Spinal cord (tissue), 10 donors: ENCODE measurements around the gene ADAMTS15. TPM values are rescaled to one million over a fixed set of nuclear protein-coding genes. Genes with fewer than 3 reads are reported as not detected.

ENCODE experiments used
- DNase-seq, 6 donors: peaks; one replicate each; pipeline versions ENCODE4 v3.0.0 to v3.0.0-alpha.2; 2013 to 2015; ENCODE audit warnings: low spot score in 6 of 6, low read depth in 4 of 6
- H3K27ac ChIP-seq: one replicate; pipeline ENCODE4 v1.5.1; 2013; ENCODE audit warnings: low read depth, low read length, control low read depth
- H3K27me3 ChIP-seq: one replicate; pipeline ENCODE4 v1.6.1; 2013; ENCODE audit warnings: low read length; ENCODE audit not compliant: control insufficient read depth, insufficient read depth
- H3K36me3 ChIP-seq: one replicate; pipeline ENCODE4 v1.6.1; 2013; ENCODE audit warnings: low read length; ENCODE audit not compliant: control insufficient read depth, insufficient read depth
- H3K4me1 ChIP-seq: one replicate; pipeline ENCODE4 v1.6.1; 2013; ENCODE audit warnings: low read length; ENCODE audit not compliant: control insufficient read depth, insufficient read depth
- H3K4me3 ChIP-seq: one replicate; pipeline ENCODE4 v1.5.1; 2013; ENCODE audit warnings: low read depth, low read length, control low read depth
- H3K9me3 ChIP-seq: one replicate; pipeline ENCODE4 v1.6.1; 2013; ENCODE audit warnings: low read length; ENCODE audit not compliant: control insufficient read depth, insufficient read depth
- WGBS: methylation state at CpG from one replicate; pipeline ENCODE4 v1.1.5; 2013; ENCODE audit warnings: missing lambda C conversion rate; ENCODE audit not compliant: insufficient coverage; 5-methylcytosine and 5-hydroxymethylcytosine counted together
- polyA plus RNA-seq, 2 donors: library from polyadenylated mRNA; unstranded; fragments of 120-200 nt; gene quantifications; one replicate each; pipeline ENCODE4 v1.2.1, GENCODE V29; 2013; ENCODE audit not compliant: insufficient read length in 2 of 2
- total RNA-seq, 2 donors: library from RNA; depleted of rRNA in 1 of 2; stranded (reverse); fragments of 120-200 nt in 1 of 2; fragments of >200 nt in 1 of 2; gene quantifications; one replicate each; pipeline versions ENCODE4 v1.2.3 to v1.2.4, GENCODE V29; 2013 to 2014
- donor health status: healthy.

Gene ADAMTS15
- total and polyA plus RNA-seq, 4 donors, result 9.7 to 30.4 (median 13.7) TPM

DNA sequence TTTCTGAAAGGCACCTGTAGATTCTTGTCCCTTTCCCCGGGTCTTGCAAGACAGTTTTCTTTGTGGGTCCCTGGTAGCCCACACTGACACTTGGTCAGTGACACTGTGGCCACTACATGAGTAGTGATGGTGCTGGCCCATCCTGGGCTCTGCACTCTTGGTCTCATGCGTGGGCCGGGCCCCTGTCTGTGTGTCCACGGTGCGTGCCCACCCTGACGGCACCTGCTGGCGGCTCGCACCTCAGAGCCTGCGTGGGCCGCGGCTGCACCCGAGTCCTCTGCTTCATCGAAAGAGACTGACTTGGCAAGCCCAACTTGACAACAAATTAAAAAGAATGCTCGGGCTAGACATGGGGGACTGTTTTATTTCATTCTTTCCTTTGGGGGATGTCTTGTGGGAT, 37.5 kb downstream of the ADAMTS15 start:
- no peak for DNase-seq
- Histone ChIP-seq H3K4me3 (no peak overlapping the region), H3K27ac (no peak overlapping the region), H3K4me1 (peaks cover 9% of the 10 kb centered on the region), H3K27me3 (no peaks in the 10 kb centered on the region), H3K9me3 (no peaks in the 10 kb centered on the region), H3K36me3 (peaks cover 3% of the 10 kb centered on the region)
- 92% methylated on average over 14 of the region's 14 CpGs for WGBS

DNA sequence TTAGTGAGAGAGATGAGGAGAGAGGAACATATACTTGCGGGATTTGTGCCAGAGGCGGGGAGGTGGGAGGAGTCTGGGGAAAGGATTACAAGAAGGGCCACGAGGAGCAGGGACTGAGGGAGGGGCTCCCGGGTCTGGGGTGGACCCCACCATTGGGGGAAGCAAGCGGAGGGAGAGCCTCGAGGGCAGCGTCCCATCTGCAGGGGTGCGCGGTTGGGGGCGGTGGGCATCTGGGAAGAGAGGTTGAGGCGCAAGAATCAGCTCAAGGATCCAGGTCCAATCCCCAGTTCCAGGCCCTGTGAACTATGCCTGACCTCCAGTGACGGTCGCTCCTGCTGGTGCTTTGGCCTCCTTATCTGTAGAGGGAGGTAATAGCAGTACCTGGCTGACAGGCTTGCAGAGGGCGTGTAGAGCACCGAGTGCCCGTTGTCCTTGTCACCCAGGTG, 38.0 kb downstream of the ADAMTS15 start:
- no peaks in the 10 kb centered on the region for H3K9me3 ChIP-seq
- 94% methylated on average over 16 of the region's 16 CpGs for WGBS
- DNase-seq, result no peak
- H3K4me1 ChIP-seq, result peaks cover 9% of the 10 kb centered on the region
- no peaks in the 10 kb centered on the region for H3K27me3 ChIP-seq
- peaks cover 3% of the 10 kb centered on the region for H3K36me3 ChIP-seq
- H3K27ac ChIP-seq, result no peak overlapping the region
- no peak overlapping the region for H3K4me3 ChIP-seq

DNA sequence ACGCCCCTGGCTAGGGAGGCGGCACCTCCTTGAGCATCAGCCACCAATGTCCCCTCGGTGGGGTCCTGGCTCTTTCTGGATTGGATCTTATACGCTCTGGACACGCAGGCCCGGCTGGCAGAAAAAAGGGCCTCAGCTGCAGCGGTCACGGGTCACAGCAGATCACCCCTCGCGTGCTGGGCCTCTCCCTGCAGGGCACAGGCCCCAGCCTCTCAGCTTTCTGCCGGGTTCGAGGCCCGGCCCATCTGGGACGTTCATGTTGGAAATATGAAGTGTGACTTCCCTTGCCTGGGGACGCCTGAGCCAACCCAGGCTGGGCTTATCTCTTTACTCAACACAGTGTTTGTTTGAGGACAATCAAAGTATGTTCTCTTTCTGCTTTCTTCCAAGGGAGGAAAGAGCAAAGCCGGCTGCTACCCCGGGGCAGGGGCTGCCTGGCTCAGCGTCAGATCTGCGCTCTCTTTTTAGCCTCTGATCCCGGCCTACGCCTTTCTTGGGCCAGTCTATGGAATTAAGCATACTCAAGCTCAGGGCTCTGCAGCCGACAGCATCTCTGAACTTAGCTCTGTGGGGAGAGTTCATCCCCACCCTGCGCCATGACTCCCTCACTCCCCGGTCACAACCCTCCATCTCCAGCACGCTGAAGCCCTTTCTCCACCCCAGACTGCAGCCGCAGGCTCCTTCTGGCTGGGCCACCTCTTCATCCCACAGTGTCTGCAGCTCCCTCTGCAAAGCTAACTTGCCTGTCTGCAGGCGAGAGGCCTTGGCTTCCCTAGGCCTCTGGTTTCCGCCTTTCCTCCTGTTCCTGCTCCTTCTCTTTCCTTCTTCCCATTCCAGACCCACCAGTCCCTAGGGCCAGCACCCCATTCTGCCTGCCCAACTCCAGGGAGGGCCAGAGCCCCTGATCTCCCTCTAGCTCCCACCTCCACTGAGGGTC, 38.8 kb downstream of the ADAMTS15 start:
- Histone ChIP-seq H3K4me1 (peaks cover 9% of the 10 kb centered on the region), H3K9me3 (no peaks in the 10 kb centered on the region), H3K27ac (peak overlapping the region; percentile 63), H3K4me3 (no peak overlapping the region), H3K36me3 (peaks cover 3% of the 10 kb centered on the region), H3K27me3 (no peaks in the 10 kb centered on the region)
- no peak for DNase-seq
- 92% methylated on average over 22 of the region's 28 CpGs for WGBS

DNA sequence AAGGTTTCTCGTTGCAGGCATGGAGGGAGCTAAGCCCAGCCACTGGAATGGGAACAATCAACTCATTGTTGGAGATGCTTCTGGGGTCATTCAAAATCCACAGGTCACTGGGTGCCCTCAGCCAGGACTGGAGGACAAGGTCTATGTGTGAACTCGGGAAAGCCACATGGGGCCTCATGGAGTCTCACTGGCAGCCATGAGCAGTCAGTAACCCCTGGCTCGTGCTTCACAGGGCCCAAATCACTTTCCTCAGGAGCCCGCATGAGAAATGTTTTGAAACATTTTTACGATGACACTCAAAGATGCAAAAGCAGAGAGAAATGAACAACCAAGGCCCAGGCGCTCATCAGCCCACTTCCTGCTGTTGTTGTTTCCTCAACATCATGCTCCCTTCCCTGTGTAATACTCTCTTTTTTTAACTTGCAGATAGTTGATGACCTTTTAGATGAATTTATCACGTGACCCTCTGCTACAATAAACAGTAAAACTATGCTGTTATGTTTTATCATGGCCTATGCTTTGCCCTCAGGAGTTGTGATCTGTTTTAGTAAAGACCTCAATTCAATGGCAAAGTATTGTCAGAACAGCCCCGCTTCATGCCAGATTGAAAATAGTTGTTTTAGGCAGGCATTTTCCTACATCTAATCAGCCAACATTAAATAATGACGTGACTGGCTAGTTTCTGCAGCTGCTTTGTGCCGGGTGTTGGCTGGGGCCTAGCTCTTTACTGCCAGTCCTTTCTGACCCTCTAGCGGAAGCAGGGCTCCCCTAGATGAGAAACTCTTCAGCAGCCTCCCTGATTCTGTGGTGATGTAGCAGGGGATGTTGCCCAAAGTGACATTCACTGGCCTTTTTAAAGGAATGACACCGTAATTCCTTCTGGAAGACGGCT, 39.7 kb downstream of the ADAMTS15 start:
- Histone ChIP-seq H3K4me1 (peaks cover 9% of the 10 kb centered on the region), H3K9me3 (no peaks in the 10 kb centered on the region), H3K4me3 (no peak overlapping the region), H3K27me3 (no peaks in the 10 kb centered on the region), H3K36me3 (peaks cover 3% of the 10 kb centered on the region), H3K27ac (peak overlapping the region; percentile 63)
- DNase-seq, result peak in 1 of 6 donors; percentile 9
- 82% methylated on average over 8 of the region's 13 CpGs for WGBS

DNA sequence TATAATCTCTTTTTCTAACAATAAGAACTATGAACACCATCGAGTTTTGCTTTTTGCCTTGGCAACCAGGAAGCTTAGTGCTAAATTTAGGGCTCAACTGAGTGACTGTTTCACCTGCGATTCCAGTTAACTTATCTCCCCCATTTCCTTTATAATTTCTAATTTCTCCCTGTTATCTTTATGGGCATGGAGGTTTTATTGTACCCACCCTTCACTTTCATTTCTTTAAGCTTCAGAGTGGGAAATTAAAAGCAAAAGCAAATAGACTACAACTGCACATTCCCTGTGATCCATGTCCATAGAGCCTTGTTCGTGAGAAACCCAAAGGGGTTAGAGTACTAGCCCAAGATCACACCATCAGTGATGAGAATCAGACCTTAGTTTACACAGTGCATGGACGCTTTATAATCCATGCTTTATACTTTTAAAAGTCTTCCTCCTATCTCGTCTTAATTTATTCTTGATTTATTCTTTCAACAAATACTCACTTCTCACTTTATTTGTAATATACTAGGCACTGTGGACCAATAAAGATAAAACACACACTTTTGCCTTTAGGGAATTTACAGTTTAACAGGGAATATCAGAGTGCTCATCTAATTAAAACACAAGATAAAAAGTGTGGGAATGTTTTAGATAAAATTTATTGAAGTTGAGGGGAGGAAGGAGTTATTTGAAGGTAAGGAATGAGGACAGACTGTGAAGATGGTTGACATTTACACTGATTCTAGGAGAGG, 40.6 kb downstream of the ADAMTS15 start:
- 85% methylated on average over 3 of the region's 5 CpGs for WGBS
- no peak overlapping the region for H3K27ac ChIP-seq

DNA sequence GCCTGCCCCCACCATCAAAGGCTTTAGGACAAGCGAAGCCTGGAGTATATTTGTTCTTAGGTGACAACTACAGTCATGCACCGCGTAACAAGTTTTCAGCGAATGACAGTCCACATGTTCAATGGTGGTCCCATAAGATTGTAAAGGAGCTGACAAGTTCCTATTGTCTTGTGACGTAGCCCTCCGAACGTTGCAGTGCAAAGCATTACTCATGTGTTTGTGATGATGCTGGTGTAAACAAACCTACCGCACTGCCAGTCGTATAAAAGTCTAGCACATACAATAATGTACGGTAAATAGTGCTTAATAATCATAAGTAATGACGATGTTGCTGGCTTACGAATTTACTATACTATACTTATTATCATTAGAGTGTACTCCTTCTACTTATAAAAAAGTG, 41.3 kb downstream of the ADAMTS15 start:
- H3K4me3 ChIP-seq, result no peak overlapping the region
- H3K9me3 ChIP-seq, result no peaks in the 10 kb centered on the region
- WGBS, result 93% methylated on average over 4 of the region's 12 CpGs
- H3K27me3 ChIP-seq, result no peaks in the 10 kb centered on the region
- peaks cover 9% of the 10 kb centered on the region for H3K4me1 ChIP-seq
- DNase-seq, result no peak
- no peak overlapping the region for H3K27ac ChIP-seq
- peaks cover 3% of the 10 kb centered on the region for H3K36me3 ChIP-seq

More for the DNA sequence above, 40.6 kb downstream of the ADAMTS15 start:
- H3K36me3 ChIP-seq, result peaks cover 3% of the 10 kb centered on the region
- H3K4me1 ChIP-seq, result peaks cover 9% of the 10 kb centered on the region
- no peak overlapping the region for H3K4me3 ChIP-seq
- DNase-seq, result no peak
- no peaks in the 10 kb centered on the region for H3K27me3 ChIP-seq
- no peaks in the 10 kb centered on the region for H3K9me3 ChIP-seq

DNA sequence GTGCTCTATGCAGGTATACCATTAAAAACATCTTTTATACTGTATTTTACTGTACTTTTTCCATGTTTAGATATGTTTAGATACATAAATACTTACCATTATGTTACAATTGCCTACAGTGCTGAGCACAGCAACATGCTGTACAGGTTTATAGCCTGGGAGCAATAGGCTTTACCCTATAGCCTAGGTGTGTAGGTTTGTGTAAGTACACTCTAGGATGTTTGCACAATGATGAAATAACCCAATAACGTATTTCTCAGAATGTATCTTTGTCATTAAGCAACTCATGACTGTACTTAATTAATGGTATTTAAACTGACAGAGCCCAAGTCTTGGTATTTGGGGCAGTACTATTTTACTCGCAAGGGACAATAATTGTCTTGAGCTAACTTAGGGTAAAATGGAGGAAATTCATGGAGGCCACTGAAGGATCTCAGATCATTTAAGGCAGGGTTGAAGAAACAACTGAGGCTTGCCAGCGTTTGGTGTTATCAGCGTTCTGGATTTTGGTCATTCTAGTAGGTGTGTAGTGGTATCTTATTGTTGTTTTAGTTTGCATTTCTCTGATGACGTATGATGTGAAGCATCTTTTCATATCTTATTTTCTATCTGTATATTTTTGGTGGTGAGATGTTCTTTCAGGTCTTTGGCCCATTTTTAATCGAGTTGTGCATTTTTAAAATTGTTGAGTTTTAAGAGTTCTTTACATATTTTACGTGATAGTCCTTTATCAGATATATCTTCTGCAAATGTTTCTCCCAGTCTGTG, 42.4 kb downstream of the ADAMTS15 start:
- Histone ChIP-seq H3K4me1 (peaks cover 9% of the 10 kb centered on the region), H3K36me3 (peaks cover 3% of the 10 kb centered on the region), H3K27ac (no peak overlapping the region), H3K9me3 (no peaks in the 10 kb centered on the region), H3K27me3 (no peaks in the 10 kb centered on the region), H3K4me3 (no peak overlapping the region)
- no peak for DNase-seq
- WGBS, result 100% methylated on average over 2 of the region's 7 CpGs

DNA sequence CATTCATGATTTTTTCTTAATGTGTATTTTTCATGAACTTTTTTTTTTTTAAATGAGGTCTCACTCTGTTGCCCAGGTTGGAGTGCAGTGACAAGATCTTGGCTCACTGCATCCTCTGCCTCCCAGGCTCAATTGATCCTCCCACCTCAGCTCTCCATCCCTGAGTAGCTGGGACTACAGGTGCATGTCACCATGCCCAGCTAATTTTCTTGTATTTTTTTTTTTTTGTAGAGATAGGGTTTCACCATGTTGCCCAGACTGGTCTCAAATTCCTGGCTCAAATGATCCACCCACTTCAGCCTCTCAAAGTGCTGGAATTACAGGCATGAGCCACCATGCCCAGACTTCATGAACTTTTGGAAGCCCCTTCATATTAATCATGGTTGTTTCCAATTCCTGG, 49.7 kb downstream of the ADAMTS15 start:
- Histone ChIP-seq H3K4me1 (no peaks in the 10 kb centered on the region), H3K9me3 (peaks cover 2% of the 10 kb centered on the region), H3K4me3 (no peak overlapping the region), H3K27ac (no peak overlapping the region), H3K27me3 (no peaks in the 10 kb centered on the region), H3K36me3 (no peaks in the 10 kb centered on the region)
- no peak for DNase-seq

DNA sequence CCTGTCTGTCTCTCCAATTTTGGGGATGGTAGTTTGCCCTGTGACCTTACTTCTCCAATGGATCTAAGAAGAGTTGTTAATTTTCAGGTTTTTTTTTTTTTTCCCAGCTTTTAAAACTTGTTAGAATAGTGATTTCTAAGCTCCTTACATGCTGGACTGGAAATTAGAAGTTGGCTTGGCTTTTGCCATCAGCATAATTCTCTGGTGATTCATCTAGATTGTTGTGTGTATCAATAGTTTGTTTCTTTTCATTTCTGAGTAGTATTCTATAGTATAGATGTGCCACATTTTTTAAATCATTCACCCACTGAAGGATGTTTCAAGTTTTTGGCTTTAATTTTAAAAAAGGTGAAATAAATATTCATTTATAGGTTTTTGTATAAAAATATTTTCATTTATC, 51.4 kb downstream of the ADAMTS15 start:
- DNase-seq, result no peak
- Histone ChIP-seq H3K4me3 (no peak overlapping the region), H3K27ac (no peak overlapping the region), H3K9me3 (peaks cover 2% of the 10 kb centered on the region), H3K27me3 (no peaks in the 10 kb centered on the region), H3K4me1 (no peaks in the 10 kb centered on the region), H3K36me3 (no peaks in the 10 kb centered on the region)
